Endodermal cell (in vitro differentiated cells): ENCODE results near the gene CTNS. TPM values are rescaled to one million over a fixed set of nuclear protein-coding genes. Genes with fewer than 3 reads are reported as not detected.

Experiments
- DNase-seq: peaks from one replicate; pipeline ENCODE4 v3.0.0-alpha.2; 2017
- H3K27ac ChIP-seq: 2 replicates; pipeline ENCODE4 v1.5.1; 2013; ENCODE audit warnings: mild to moderate bottlenecking, low read depth, low read length, moderate library complexity
- H3K27me3 ChIP-seq: 2 replicates; pipeline ENCODE4 v1.6.1; 2013; ENCODE audit warnings: mild to moderate bottlenecking, low read length, moderate library complexity; ENCODE audit not compliant: insufficient read depth, control insufficient read depth, poor library complexity, severe bottlenecking
- H3K36me3 ChIP-seq: 2 replicates; pipeline ENCODE4 v1.7.0; 2013; ENCODE audit warnings: mild to moderate bottlenecking, low read length, moderate library complexity; ENCODE audit not compliant: control insufficient read depth, insufficient read depth
- H3K4me1 ChIP-seq: one replicate; pipeline ENCODE4 v1.7.0; 2013; ENCODE audit warnings: low read length; ENCODE audit not compliant: control insufficient read depth, insufficient read depth
- H3K4me3 ChIP-seq: 2 replicates; pipeline ENCODE4 v1.5.1; 2013; ENCODE audit warnings: mild to moderate bottlenecking, low read length, moderate library complexity
- H3K9ac ChIP-seq: 2 replicates; pipeline ENCODE4 v1.6.1; 2013; ENCODE audit warnings: mild to moderate bottlenecking, low read length, moderate library complexity; ENCODE audit not compliant: poor library complexity, severe bottlenecking; ENCODE audit errors: extremely low read depth
- H3K9me3 ChIP-seq: 2 replicates; pipeline ENCODE4 v1.6.1; 2013; ENCODE audit warnings: mild to moderate bottlenecking, low read length, moderate library complexity; ENCODE audit not compliant: control insufficient read depth
- H3K27ac Mint-ChIP-seq: 2 replicates; pipeline ENCODE4 v1.8.0; 2020; ENCODE audit warnings: mixed read lengths
- H3K27me3 Mint-ChIP-seq: 2 replicates; pipeline ENCODE4 v1.8.0; 2021; ENCODE audit warnings: mild to moderate bottlenecking, mixed read lengths; ENCODE audit not compliant: insufficient read depth
- H3K36me3 Mint-ChIP-seq: 2 replicates; pipeline ENCODE4 v1.8.0; 2020; ENCODE audit warnings: low read depth, mixed read lengths
- H3K4me1 Mint-ChIP-seq: 2 replicates; pipeline ENCODE4 v1.8.0; 2020; ENCODE audit warnings: mixed read lengths
- H3K4me3 Mint-ChIP-seq: 2 replicates; pipeline ENCODE4 v1.8.0; 2020; ENCODE audit warnings: mild to moderate bottlenecking, moderate library complexity, mixed read lengths
- H3K9me3 Mint-ChIP-seq: 2 replicates; pipeline ENCODE4 v1.8.0; 2020; ENCODE audit warnings: mild to moderate bottlenecking, mixed read lengths
- CTCF ChIP-seq: fragments of 200-600 bp; sonication (generic); conservative IDR thresholded peaks from 2 replicates; pipeline ENCODE4 v1.5.0; 2021; ENCODE audit warnings: antibody characterized with exemption, mild to moderate bottlenecking
- WGBS, 2 experiments: methylation state at CpG; one replicate each; pipeline versions ENCODE4 v1.1.5 to v1.1.7; 2013; ENCODE audit warnings: missing lambda C conversion rate in 2 of 2, mixed read lengths in 1 of 2; ENCODE audit not compliant: insufficient coverage in 1 of 2, insufficient read length in 1 of 2; 5-methylcytosine and 5-hydroxymethylcytosine counted together
- total RNA-seq, 2 donors: library from RNA; stranded (reverse); fragmentation: NEBNext Ultra II Directional in 1 of 2; extraction: Animal tissue kit (Norgen Biotek cat#: 25700) in 1 of 2; gene quantifications; 2 replicates in 1 of 2; 3 replicates in 1 of 2; pipeline ENCODE4 v1.2.1, GENCODE V29; 2021

CTNS gene
- total RNA-seq, 2 donors from 2014 or later: 17.2 to 18.8 TPM

GRCh38 chr17:3603119-3603869 lies 33.3 kb upstream of the CTNS start:
- Histone ChIP-seq H3K4me3 (no peak overlapping the region), H3K9me3 (no peaks in the 10 kb centered on the region), H3K4me1 (no peaks in the 10 kb centered on the region), H3K27ac (no peak overlapping the region), H3K27me3 (no peaks in the 10 kb centered on the region), H3K36me3 (peaks cover 32% of the 10 kb centered on the region), H3K9ac (no peak overlapping the region)
- no peak for DNase-seq
- Mint-ChIP-seq H3K4me3 (no peak overlapping the region), H3K27ac (no peak overlapping the region), H3K4me1 (no peaks in the 10 kb centered on the region), H3K27me3 (no peaks in the 10 kb centered on the region), H3K9me3 (no peaks in the 10 kb centered on the region), H3K36me3 (peaks cover 49% of the 10 kb centered on the region)
- TF ChIP-seq CTCF: no peak
- WGBS, 2 experiments: 96 to 100% methylated on average over 4 to 17 of the region's 17 CpGs

GRCh38 chr17:3603870-3604259 lies 32.7 kb upstream of the CTNS start:
- H3K27me3 Mint-ChIP-seq: no peaks in the 10 kb centered on the region
- Histone ChIP-seq H3K27ac (no peak overlapping the region), H3K9me3 (no peaks in the 10 kb centered on the region), H3K9ac (no peak overlapping the region), H3K36me3 (peaks cover 37% of the 10 kb centered on the region), H3K27me3 (no peaks in the 10 kb centered on the region), H3K4me3 (no peak overlapping the region), H3K4me1 (no peaks in the 10 kb centered on the region)
- H3K27ac Mint-ChIP-seq: no peak overlapping the region
- H3K4me3 Mint-ChIP-seq: no peak overlapping the region
- no peak for TF ChIP-seq CTCF
- DNase-seq: no peak
- no peaks in the 10 kb centered on the region for H3K9me3 Mint-ChIP-seq
- H3K4me1 Mint-ChIP-seq: no peaks in the 10 kb centered on the region
- peaks cover 53% of the 10 kb centered on the region for H3K36me3 Mint-ChIP-seq
- WGBS, 2 experiments: 95 to 98% methylated on average over 4 of the region's 4 CpGs

GRCh38 chr17:3609689-3610088 lies 26.9 kb upstream of the CTNS start:
- Mint-ChIP-seq H3K27ac (no peak overlapping the region), H3K4me1 (no peaks in the 10 kb centered on the region), H3K27me3 (no peaks in the 10 kb centered on the region), H3K9me3 (no peaks in the 10 kb centered on the region), H3K36me3 (peaks cover 68% of the 10 kb centered on the region), H3K4me3 (no peak overlapping the region)
- Histone ChIP-seq H3K4me3 (no peak overlapping the region), H3K9me3 (no peaks in the 10 kb centered on the region), H3K27ac (no peak overlapping the region), H3K36me3 (peaks cover 73% of the 10 kb centered on the region), H3K27me3 (no peaks in the 10 kb centered on the region), H3K9ac (no peak overlapping the region), H3K4me1 (peaks cover 3% of the 10 kb centered on the region)
- no peak for DNase-seq
- WGBS, 2 experiments: 90 to 94% methylated on average over 9 to 10 of the region's 10 CpGs
- no peak for TF ChIP-seq CTCF
